MCF 10A (cell line): Measurements from ENCODE around the gene PKP4. TPM values are rescaled to one million over a fixed set of nuclear protein-coding genes. Genes with fewer than 3 reads are reported as not detected.
"Not testable (repeated sequence)": the region's sequence is repeated elsewhere in the genome, so short reads cannot be mapped to it uniquely, and the experiment has no call there.

ENCODE experiments used
- BruUV-seq: library from RNA; stranded (reverse); fragments of 400-500 nt; replicated peaks from 2 replicates; lab custom pipeline; 2021; lab: Mats Ljungman, UMichigan
- CTCF ChIA-PET: fragments of 300-600 bp; sonication (Branson Sonifier 250); formaldehyde crosslinking; extraction: SDS; loops from one replicate; lab custom pipeline; 2021; ENCODE audit warnings: antibody characterized with exemption, inconsistent platforms; lab: Yijun Ruan, JAX
- POLR2A ChIA-PET: fragments of 300-600, 350-650 bp; sonication (Branson Sonifier 250); formaldehyde crosslinking; extraction: SDS; loops from one replicate; lab custom pipeline; 2020; ENCODE audit warnings: antibody characterized with exemption, inconsistent platforms; lab: Yijun Ruan, JAX
- DNase-seq: peaks from one replicate; pipeline ENCODE4 v3.0.0-alpha.2; 2018; ENCODE audit not compliant: unreplicated experiment
- H3K27ac Mint-ChIP-seq: one replicate; pipeline ENCODE4 v1.8.0; 2022; ENCODE audit warnings: mild to moderate bottlenecking, low read depth, mixed read lengths; ENCODE audit not compliant: unreplicated experiment
- H3K27me3 Mint-ChIP-seq: one replicate; pipeline ENCODE4 v1.8.0; 2022; ENCODE audit warnings: mixed read lengths; ENCODE audit not compliant: insufficient read depth, unreplicated experiment
- H3K36me3 Mint-ChIP-seq: one replicate; pipeline ENCODE4 v1.8.0; 2022; ENCODE audit warnings: mild to moderate bottlenecking, moderate library complexity, mixed read lengths; ENCODE audit not compliant: insufficient read depth, unreplicated experiment
- H3K4me1 Mint-ChIP-seq: one replicate; pipeline ENCODE4 v1.8.0; 2022; ENCODE audit warnings: mixed read lengths; ENCODE audit not compliant: insufficient read depth, unreplicated experiment
- H3K4me3 Mint-ChIP-seq: one replicate; pipeline ENCODE4 v1.8.0; 2022; ENCODE audit warnings: mild to moderate bottlenecking, moderate library complexity, mixed read lengths; ENCODE audit not compliant: unreplicated experiment
- H3K9me3 Mint-ChIP-seq: one replicate; pipeline ENCODE4 v1.8.0; 2022; ENCODE audit warnings: mixed read lengths; ENCODE audit not compliant: unreplicated experiment
- intact Hi-C: fragments of 100-400 bp; cut with micrococcal nuclease; formaldehyde crosslinking; loops from 2 replicates; pipeline ENCODE4 v1.14.1; 2022
- total RNA-seq: library from RNA; stranded (reverse); gene quantifications from 2 replicates; pipeline ENCODE4 v1.2.3, GENCODE V29; 2022
- TF ChIP-seq, protein P1 (sequence below): fragments of 200-600 bp; IDR thresholded peaks from one replicate; pipeline ENCODE4 v1.8.0; 2022; ENCODE audit warnings: antibody characterized with exemption, mild to moderate bottlenecking; ENCODE audit not compliant: unreplicated experiment

PKP4 gene
- total RNA-seq, 1 experiment from 2014 or later: 63.7 TPM

DNA sequence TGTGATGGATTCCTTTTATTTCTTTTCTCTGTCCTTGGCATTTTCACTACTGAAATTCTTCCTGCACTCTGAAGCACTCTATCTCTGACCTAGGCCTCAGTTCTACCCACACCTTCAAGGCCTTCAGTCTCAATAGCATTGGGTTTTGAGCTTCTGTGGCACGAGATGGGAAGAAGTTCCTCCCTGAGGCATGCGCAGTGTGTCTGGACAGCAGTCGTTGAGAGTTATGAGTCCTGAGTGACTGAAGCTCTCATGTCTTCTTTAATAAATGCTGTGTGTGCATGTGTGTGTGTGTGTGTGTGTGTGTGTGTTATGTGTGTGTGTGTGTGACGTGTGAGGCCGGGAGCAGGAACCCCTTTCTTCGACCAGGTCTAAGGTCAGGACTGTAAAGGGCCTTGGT lies 242.6 kb downstream of the PKP4 start:
- ChIA-PET POLR2A (no interaction called here), CTCF (interaction anchor here (1.0 kb wide), 1 partner anchor 47 kb away, joined by 3 read pairs; no protein-coding TSS in a partner anchor)
- no peaks in the 10 kb centered on the region for H3K4me1 Mint-ChIP-seq
- H3K4me3 Mint-ChIP-seq: no peak overlapping the region
- intact Hi-C loops: no loop called here
- no TSS peak for BruUV-seq
- H3K36me3 Mint-ChIP-seq: no peaks in the 10 kb centered on the region
- H3K9me3 Mint-ChIP-seq: peaks cover 11% of the 10 kb centered on the region
- H3K27ac Mint-ChIP-seq: no peak overlapping the region
- peaks cover 11% of the 10 kb centered on the region for H3K27me3 Mint-ChIP-seq
- TF ChIP-seq, protein P1, sequence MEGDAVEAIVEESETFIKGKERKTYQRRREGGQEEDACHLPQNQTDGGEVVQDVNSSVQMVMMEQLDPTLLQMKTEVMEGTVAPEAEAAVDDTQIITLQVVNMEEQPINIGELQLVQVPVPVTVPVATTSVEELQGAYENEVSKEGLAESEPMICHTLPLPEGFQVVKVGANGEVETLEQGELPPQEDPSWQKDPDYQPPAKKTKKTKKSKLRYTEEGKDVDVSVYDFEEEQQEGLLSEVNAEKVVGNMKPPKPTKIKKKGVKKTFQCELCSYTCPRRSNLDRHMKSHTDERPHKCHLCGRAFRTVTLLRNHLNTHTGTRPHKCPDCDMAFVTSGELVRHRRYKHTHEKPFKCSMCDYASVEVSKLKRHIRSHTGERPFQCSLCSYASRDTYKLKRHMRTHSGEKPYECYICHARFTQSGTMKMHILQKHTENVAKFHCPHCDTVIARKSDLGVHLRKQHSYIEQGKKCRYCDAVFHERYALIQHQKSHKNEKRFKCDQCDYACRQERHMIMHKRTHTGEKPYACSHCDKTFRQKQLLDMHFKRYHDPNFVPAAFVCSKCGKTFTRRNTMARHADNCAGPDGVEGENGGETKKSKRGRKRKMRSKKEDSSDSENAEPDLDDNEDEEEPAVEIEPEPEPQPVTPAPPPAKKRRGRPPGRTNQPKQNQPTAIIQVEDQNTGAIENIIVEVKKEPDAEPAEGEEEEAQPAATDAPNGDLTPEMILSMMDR: no peak
- DNase-seq: no peak

GRCh38 chr2:158701101-158701500 lies 244.3 kb downstream of the PKP4 start:
- H3K27ac Mint-ChIP-seq: no peak overlapping the region
- no peak for DNase-seq
- H3K36me3 Mint-ChIP-seq: no peaks in the 10 kb centered on the region
- no peaks in the 10 kb centered on the region for H3K4me1 Mint-ChIP-seq
- POLR2A ChIA-PET: no interaction called here
- intact Hi-C loops: no loop called here
- H3K4me3 Mint-ChIP-seq: no peak overlapping the region
- H3K9me3 Mint-ChIP-seq: peaks cover 11% of the 10 kb centered on the region
- BruUV-seq: no TSS peak
- H3K27me3 Mint-ChIP-seq: peaks cover 11% of the 10 kb centered on the region
- CTCF ChIA-PET: interaction anchor here (0.9 kb wide), 1 partner anchor 667 kb away, joined by 4 read pairs; no protein-coding TSS in a partner anchor
- TF ChIP-seq, protein P1: no peak

GRCh38 chr2:158702740-158703139 lies 246.0 kb downstream of the PKP4 start:
- H3K9me3 Mint-ChIP-seq: no peaks in the 10 kb centered on the region
- CTCF ChIA-PET: no interaction called here
- no peaks in the 10 kb centered on the region for H3K36me3 Mint-ChIP-seq
- intact Hi-C loops: no loop called here
- DNase-seq: no peak
- POLR2A ChIA-PET: interaction anchor here (1.0 kb wide), 1 partner anchor 11 kb away, joined by 3 read pairs; no protein-coding TSS in a partner anchor
- H3K27ac Mint-ChIP-seq: no peak overlapping the region
- TF ChIP-seq, protein P1: no peak
- H3K4me1 Mint-ChIP-seq: no peaks in the 10 kb centered on the region
- BruUV-seq: no TSS peak
- H3K27me3 Mint-ChIP-seq: no peaks in the 10 kb centered on the region
- H3K4me3 Mint-ChIP-seq: no peak overlapping the region

DNA sequence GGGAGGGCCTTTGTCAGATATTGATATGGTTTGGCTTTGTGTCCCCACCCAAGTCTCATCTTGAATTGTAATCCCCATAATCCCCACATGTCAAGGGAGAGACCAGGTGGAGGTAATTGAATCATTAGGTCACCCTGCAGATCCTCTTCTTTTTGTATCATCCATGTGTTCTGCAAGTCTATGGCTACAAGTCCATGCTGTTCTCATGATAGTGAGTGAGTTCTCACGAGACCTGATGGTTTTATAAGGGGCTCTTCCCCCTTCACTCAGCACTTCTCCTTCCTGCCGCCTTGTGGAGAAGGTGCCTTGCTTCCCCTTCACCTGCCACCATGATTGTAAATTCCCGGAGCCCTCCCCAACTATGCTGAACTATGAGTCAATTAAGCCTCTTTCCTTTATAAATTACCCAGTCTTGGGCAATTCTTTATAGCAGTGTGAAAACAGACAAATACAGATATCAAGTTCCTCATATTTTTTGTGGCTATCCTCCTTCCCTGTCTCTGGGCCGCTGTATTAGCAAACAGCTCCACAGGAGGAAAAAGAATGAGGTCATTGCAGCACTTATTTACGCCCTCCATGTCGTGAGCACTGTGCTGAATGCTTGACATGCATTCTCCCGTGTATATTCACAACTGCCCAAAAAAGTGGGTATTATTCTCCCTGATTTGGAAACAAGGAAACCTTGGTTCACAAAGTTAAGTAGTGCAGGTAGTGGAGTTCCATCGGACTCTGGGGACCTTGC lies 248.1 kb downstream of the PKP4 start:
- POLR2A ChIA-PET: interaction anchor here (0.6 kb wide), 1 partner anchor 584 kb away, joined by 3 read pairs; no protein-coding TSS in a partner anchor
- H3K4me3 Mint-ChIP-seq, BruUV-seq, H3K4me1 Mint-ChIP-seq, H3K36me3 Mint-ChIP-seq, H3K27me3 Mint-ChIP-seq, DNase-seq, H3K27ac Mint-ChIP-seq, CTCF ChIA-PET, intact Hi-C loops, H3K9me3 Mint-ChIP-seq: not testable (repeated sequence)
